Activated gamma-delta T cell treated with anti-CD3 and anti-CD28 coated beads, Interleukin-2, amount 50 U/mL, for 16 hours (primary cell): Measurements from ENCODE around the gene EPM2AIP1.
"Not testable (repeated sequence)": the region's sequence is repeated elsewhere in the genome, so short reads cannot be mapped to it uniquely, and the experiment has no call there.

Experiments used
- DNase-seq: peaks from one replicate; pipeline ENCODE4 v3.0.0-alpha.2; 2020; ENCODE audit warnings: low read depth

EPM2AIP1 gene

GRCh38 chr3:36992806-36993325 is at the start of gene EPM2AIP1:
Gene EPM2AIP1, minus strand, starts transcription at chr3:36993131. Its CDS starts 54 bp downstream, at chr3:36993077.
- DNase-seq, result no peak

GRCh38 chr3:37042712-37043111 is 49.8 kb upstream of the EPM2AIP1 start:
- DNase-seq, result not testable (repeated sequence)

GRCh38 chr3:37041546-37042195 is 48.7 kb upstream of the EPM2AIP1 start:
- no peak for DNase-seq

GRCh38 chr3:37040231-37040630 is 47.3 kb upstream of the EPM2AIP1 start:
- DNase-seq, result no peak

- DNase-seq, result no peak
These were observed 46.4 kb upstream of the EPM2AIP1 start for GRCh38 chr3:37039161-37039846.

- DNase-seq, result no peak
These were observed 44.4 kb upstream of the EPM2AIP1 start for GRCh38 chr3:37037352-37037751.

GRCh38 chr3:37032961-37033360 is 40.0 kb upstream of the EPM2AIP1 start:
- DNase-seq, result no peak

GRCh38 chr3:37031096-37031682 is 38.3 kb upstream of the EPM2AIP1 start:
- DNase-seq, result no peak

GRCh38 chr3:37030588-37030987 is 37.7 kb upstream of the EPM2AIP1 start:
- no peak for DNase-seq

- no peak for DNase-seq
These were observed 36.7 kb upstream of the EPM2AIP1 start for GRCh38 chr3:37029516-37030163.

GRCh38 chr3:37029111-37029510 is 36.2 kb upstream of the EPM2AIP1 start:
- DNase-seq, result no peak

GRCh38 chr3:37028329-37028728 is 35.4 kb upstream of the EPM2AIP1 start:
- DNase-seq, result no peak

- no peak for DNase-seq
These were observed 33.9 kb upstream of the EPM2AIP1 start for GRCh38 chr3:37026851-37027250.

- no peak for DNase-seq
These were observed 32.8 kb upstream of the EPM2AIP1 start for GRCh38 chr3:37025561-37026335.

GRCh38 chr3:37024820-37025405 is 32.0 kb upstream of the EPM2AIP1 start:
- no peak for DNase-seq

GRCh38 chr3:37024092-37024491 is 31.2 kb upstream of the EPM2AIP1 start:
- no peak for DNase-seq

GRCh38 chr3:37017683-37018082 is 24.8 kb upstream of the EPM2AIP1 start:
- no peak for DNase-seq

GRCh38 chr3:37016903-37017302 is 24.0 kb upstream of the EPM2AIP1 start:
- no peak for DNase-seq

- no peak for DNase-seq
These were observed 22.7 kb upstream of the EPM2AIP1 start for GRCh38 chr3:37015642-37016041.

- DNase-seq, result no peak
These were observed 21.7 kb upstream of the EPM2AIP1 start for GRCh38 chr3:37014620-37015019.
